C4-2B (cell line): ENCODE results near the gene ARMH4.

ENCODE experiments used
- H3K27ac ChIP-seq: fragments of 450-650 bp; 2 replicates; pipeline ENCODE4 v1.5.1; 2017
- CTCF ChIP-seq: fragments of 450-650 bp; conservative IDR thresholded peaks from 2 replicates; pipeline ENCODE4 v1.5.1; 2017; ENCODE audit warnings: mild to moderate bottlenecking
- ZFX ChIP-seq: fragments of 450-650 bp; IDR thresholded peaks from 2 replicates; pipeline ENCODE4 v1.6.1; 2017

The ARMH4 gene

GRCh38 chr14:58109744-58110143 is 42.3 kb downstream of the ARMH4 start:
- TF ChIP-seq ZFX (no peak), CTCF (no peak)

DNA sequence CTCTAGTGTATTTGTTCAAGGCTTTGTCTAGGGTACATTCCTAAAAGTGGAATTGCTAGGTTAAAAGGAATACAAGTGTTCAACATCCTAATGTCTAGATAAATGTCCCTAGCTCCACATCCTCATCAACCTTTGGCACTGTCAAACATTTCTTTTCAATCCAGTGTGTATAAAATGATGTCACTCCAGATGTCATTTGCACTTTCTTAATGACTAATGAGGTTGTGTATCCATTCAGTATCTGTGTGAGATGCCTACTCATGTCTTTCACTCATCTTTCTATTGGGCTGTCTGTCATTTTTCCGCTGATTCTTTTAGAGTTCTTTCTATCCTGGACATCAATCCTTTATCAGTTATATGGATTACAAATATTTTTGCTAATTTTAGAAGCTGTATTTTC is 43.3 kb downstream of the ARMH4 start:
- no peak overlapping the region for H3K27ac ChIP-seq
- TF ChIP-seq ZFX = no peak
- no peak for TF ChIP-seq CTCF

More at GRCh38 chr14:58109744-58110143, 42.3 kb downstream of the ARMH4 start:
- no peak overlapping the region for H3K27ac ChIP-seq

- no peak overlapping the region for H3K27ac ChIP-seq
- TF ChIP-seq CTCF (peak; percentile 89), ZFX (no peak)
Measured at GRCh38 chr14:58107947-58108552, 44.0 kb downstream of the ARMH4 start.

DNA sequence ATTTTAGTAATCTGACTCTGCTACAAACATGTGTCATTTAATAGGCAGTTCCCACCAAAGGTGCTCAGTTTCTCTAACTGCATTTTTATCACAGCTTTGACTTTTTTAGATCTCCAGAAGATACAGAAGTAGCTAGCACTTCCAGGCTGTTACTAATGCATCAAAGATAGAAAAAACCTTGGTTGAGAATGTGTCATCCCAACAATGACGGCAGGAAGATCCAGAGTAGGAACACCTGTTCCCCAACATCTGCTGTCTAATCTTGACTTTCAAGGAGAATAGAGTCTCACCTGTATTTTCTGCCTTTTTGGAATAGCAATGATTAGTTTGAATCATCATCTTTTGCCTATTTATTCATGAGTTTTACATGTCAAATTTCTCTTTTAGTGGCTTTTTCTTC is 45.0 kb downstream of the ARMH4 start:
- no peak for TF ChIP-seq ZFX
- TF ChIP-seq CTCF = no peak
- H3K27ac ChIP-seq = no peak overlapping the region

DNA sequence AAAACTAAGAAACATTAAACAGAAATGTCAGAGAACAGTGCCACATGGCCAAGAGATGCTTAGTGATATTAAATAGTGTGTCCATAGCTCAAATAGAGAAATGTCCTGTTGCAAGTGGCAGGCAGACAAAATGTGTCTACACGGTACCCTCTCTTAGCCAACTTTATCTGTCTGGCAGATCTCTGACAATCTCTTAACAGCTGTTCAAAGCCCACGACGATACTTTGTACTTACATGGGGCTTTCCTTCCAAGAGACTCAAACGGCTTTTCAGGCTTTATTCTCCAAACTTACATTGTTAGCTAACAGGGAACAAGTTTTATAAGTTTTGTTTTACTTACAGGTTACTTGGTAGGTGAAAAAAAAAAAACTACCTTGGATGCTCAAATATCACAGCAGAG is 45.6 kb downstream of the ARMH4 start:
- H3K27ac ChIP-seq = no peak overlapping the region
- TF ChIP-seq CTCF = no peak

- TF ChIP-seq CTCF (no peak), ZFX (no peak)
Measured at GRCh38 chr14:58104808-58105207, 47.2 kb downstream of the ARMH4 start.

GRCh38 chr14:58100735-58101368 is 51.2 kb downstream of the ARMH4 start:
- TF ChIP-seq ZFX (no peak), CTCF (no peak)
- H3K27ac ChIP-seq = no peak overlapping the region

More at GRCh38 chr14:58104808-58105207, 47.2 kb downstream of the ARMH4 start:
- H3K27ac ChIP-seq = no peak overlapping the region
